ENCODE measurements around the gene SSUH2.

GRCh38 chr3:8678751-8679150, 34.2 kb upstream of the SSUH2 start:
- TF ChIP-seq CEBPB (IDR thresholded peaks at IDR 0.05; ENCODE audit: low read depth, low read length) (no peak), RFX5 (IDR thresholded peaks at IDR 0.05; ENCODE audit: low read depth, low read length) (no peak), CTCF (conservative IDR thresholded peaks at IDR 0.05; ENCODE audit: low read depth, low read length) (no peak), POLR2A (IDR thresholded peaks at IDR 0.05; ENCODE audit: low read depth, low read length) (no peak), CHD1 (IDR thresholded peaks at IDR 0.05; ENCODE audit: low read depth, low read length) (no peak), RCOR1 (IDR thresholded peaks at IDR 0.05; ENCODE audit: insufficient replicate concordance, low read length) (no peak), NFE2L2 (IDR thresholded peaks at IDR 0.05; ENCODE audit: low read depth, low read length) (no peak), ELK1 (IDR thresholded peaks at IDR 0.05; ENCODE audit: borderline replicate concordance, low read depth, low read length) (no peak), MAFK (IDR thresholded peaks at IDR 0.05; ENCODE audit: low read depth, low read length) (no peak)
